ENCODE results near the gene HBD.

DNA sequence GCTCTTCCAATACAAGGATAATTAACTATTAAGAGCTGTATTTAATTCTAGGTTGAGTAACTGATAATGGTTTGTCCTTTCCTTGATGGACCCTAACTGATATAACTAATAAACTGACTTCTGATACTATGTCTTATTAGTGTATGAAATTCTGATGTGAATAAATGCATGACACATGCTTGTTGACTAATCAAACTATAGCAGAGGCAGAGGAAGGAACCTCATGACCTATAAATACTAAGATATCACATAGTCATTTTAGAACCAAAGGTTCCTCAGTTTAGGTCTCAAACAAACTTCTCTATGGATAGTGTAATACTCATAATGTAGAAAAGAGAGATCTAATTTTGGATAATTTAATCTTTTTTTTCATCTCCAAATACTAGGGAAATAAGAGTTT, 4.8 kb upstream of the HBD start:
- TF ChIP-seq EZH2 (IDR thresholded peaks at IDR 0.05; ENCODE audit: low read depth), result no peak
- TF ChIP-seq, protein P1, sequence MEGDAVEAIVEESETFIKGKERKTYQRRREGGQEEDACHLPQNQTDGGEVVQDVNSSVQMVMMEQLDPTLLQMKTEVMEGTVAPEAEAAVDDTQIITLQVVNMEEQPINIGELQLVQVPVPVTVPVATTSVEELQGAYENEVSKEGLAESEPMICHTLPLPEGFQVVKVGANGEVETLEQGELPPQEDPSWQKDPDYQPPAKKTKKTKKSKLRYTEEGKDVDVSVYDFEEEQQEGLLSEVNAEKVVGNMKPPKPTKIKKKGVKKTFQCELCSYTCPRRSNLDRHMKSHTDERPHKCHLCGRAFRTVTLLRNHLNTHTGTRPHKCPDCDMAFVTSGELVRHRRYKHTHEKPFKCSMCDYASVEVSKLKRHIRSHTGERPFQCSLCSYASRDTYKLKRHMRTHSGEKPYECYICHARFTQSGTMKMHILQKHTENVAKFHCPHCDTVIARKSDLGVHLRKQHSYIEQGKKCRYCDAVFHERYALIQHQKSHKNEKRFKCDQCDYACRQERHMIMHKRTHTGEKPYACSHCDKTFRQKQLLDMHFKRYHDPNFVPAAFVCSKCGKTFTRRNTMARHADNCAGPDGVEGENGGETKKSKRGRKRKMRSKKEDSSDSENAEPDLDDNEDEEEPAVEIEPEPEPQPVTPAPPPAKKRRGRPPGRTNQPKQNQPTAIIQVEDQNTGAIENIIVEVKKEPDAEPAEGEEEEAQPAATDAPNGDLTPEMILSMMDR (conservative IDR thresholded peaks at IDR 0.05), result no peak

All from PC-9 (cell line).